Left cardiac atrium (tissue), 4 donors: ENCODE data around the gene ARSJ. TPM values are rescaled to one million over a fixed set of nuclear protein-coding genes. Genes with fewer than 3 reads are reported as not detected.
"Not testable (repeated sequence)": the region's sequence is repeated elsewhere in the genome, so short reads cannot be mapped to it uniquely, and the experiment has no call there.

ENCODE experiments used
- ATAC-seq, 2 donors: fragments of 200-7000 bp; cut with Tn5 transposase; one replicate each; pipeline ENCODE4 v1.9.1; 2020; ENCODE audit warnings: mild to moderate bottlenecking in 2 of 2, moderate library complexity in 2 of 2
- DNase-seq: peaks from one replicate; pipeline ENCODE4 v3.0.0-alpha.2; 2020
- intact Hi-C, 2 donors: fragments of 100-400 bp; cut with DNase I; formaldehyde crosslinking; loops; one replicate each; pipeline versions ENCODE4 v1.14.1 to v1.15.1; 2022 to 2023
- total RNA-seq, 2 donors: library from RNA; stranded (reverse); fragmentation: NEBNext Ultra II Directional; extraction: Animal tissue kit (Norgen Biotek cat#: 25700); gene quantifications; one replicate each; pipeline ENCODE4 v1.2.1, GENCODE V29; 2021
- donor health status: DM: no; HTN: yes; CAD: no.
- donor health status: DM: no; HTN: yes; CAD: no; lungs with severe emphysema.
- donor health status: DM: yes; HTN: yes; CAD: no.
- donor health status: Dilated cardiomyopathy.

ARSJ gene
- total RNA-seq, 2 donors from 2014 or later = 3.4 to 5.3 TPM

DNA sequence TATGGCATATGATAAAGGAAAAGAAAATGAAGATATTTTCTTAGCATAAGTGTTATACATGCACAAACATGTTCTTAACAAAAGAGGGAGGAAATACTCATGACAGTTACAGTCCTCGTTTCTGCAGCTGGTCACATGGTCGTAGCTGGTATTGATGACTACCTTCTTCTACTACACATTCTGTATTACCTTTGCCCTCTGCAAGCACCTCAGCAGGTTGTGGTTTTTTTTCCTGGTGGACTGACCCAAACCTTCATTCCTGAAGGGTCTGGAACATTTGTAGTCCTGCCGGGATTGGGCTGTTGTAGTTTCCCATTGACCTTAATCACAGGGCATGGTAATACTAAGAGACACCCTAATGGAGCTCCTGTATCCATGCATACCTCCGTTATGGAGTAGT, 54.7 kb downstream of the ARSJ start:
- ATAC-seq, intact Hi-C loops, DNase-seq: not testable (repeated sequence)

DNA sequence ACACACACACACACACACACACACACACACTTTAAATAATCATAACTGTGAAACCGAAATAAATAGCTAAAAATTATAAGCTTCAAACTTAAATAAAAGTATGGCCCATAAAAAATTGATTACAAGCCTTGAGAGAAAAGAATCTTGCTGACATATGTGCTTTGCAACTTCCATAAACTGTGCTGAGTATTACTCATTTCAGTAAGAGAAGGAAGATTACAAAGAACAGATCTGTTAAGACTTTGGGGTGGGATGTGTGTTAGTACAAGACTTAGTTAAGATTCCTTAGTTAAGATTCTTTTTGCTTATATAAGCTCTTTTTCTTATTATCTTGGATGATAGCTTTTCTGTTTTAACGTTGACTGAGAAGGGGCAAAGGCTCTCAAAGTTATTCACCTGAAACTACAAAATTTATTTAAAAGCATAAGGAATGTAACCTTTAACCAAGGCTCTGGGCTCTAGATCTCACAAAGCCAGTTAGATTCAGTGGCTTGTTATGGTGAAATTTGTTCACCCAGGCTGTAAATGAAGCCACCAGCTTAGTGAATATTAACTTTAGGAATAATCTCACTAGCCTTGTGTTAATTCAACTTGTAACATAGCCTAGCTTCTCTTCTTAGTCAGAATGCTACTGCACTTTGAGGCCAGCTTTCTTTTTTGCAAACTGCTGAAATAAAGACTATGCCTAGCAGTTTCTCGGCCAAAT, 58.2 kb downstream of the ARSJ start:
- ATAC-seq (no peak), DNase-seq (no peak)
- intact Hi-C loops = no loop called here

DNA sequence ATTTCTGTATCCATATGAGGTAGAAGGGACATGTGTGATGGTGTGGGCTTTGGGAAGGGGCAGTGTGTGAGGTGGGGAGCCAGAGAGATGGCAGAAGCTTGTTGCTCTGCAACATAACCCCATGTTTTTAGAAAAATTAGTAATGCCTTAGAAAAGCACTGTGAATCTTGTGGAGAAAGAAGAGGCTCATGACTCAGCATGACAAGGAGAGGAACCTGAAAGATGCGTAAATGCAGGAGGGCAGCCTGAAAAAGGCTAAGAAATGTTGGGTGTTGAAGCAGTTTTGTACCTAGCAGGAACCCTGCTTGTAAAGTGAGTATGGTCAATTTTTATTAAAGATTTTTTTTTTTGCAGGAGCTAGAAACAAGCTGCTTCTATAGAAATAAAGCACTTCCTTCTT, 59.8 kb downstream of the ARSJ start:
- intact Hi-C loops = no loop called here
- no peak for ATAC-seq

DNA sequence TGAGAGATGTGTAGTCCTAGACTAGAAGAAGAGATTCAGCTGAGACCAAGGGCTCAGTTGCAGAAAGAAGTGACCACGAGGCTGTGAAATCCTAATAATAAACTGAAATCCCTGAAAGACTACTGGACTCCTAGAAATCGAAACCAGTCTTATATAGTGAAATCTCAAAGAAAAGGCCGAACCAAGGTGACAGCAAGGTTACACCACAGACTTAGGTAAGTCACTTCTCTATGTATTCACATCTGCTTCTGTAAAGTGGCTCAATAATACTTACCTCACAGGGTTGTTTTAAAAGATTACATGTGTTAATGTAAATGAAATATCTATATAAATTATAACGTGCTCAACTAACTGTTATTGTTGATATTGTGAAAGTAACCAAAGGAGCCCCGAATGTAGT, 60.3 kb downstream of the ARSJ start:
- ATAC-seq (no peak), DNase-seq (no peak)

More for the DNA sequence above, 59.8 kb downstream of the ARSJ start:
- no peak for DNase-seq

DNA sequence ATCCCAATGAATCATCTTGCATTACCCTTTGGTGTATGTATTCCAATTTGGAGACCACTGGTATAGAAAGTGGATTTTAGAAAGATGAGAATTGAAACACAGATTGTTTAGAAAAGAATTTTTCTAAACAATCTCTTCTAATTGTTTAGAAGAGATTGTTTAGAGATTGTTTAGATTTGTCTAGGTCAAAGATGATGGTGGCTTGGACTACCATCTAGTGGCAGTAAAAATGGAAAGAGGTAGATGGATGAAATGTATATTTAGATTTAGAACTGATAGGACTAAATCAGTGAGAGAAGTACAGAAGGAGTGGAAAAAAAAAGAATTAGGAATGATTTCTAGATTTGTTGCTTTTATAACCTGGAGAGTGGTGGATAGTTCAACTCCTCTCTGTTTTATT, 70.6 kb downstream of the ARSJ start:
- ATAC-seq = no peak
- DNase-seq = no peak
- intact Hi-C loops = loop anchor here in 1 of 2 donors (10.0 kb wide), 1 partner anchor 134 kb away; no protein-coding TSS in a partner anchor

More for the DNA sequence above, 60.3 kb downstream of the ARSJ start:
- intact Hi-C loops = no loop called here

DNA sequence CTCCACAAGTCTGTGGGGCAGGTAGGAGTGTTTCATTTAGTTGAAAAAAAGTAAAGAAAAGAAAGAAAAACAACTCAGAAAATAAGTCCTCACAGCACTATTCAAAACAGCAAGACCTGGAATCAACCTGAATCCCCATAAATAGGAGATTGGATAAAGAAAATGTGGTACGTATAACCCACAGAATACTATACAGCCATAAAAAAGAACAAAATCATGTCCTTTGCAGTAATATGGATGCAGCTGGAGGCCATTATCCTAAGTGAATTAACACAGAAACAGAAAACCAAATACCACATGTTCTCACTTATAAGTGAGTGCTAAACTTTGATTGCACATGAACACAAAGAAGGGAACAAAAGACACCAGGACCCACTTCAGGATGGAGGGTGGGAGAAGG, 71.9 kb downstream of the ARSJ start:
- no peak for ATAC-seq
- intact Hi-C loops = loop anchor here in 1 of 2 donors (10.0 kb wide), 1 partner anchor 133 kb away; no protein-coding TSS in a partner anchor
- no peak for DNase-seq

DNA sequence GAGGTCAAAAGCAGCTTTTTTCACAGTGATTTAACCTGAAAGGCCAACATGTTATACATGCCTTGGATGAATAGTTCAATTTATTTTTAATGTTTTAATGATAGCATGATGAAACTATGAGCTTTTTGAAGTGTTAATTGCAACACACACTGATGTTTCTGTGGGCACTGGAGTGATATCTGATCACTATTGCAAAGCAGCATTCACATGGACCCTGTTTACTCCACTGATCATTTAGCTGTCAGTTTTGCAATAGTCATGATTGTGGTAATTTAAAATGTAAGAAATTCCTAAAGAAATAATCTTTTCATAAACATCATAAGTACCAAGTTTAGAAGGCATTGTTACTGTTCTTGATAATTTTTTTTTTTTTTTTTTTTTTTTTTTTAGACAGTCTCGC, 74.1 kb downstream of the ARSJ start:
- no peak for ATAC-seq
- intact Hi-C loops = loop anchor here in 1 of 2 donors (10.0 kb wide), 1 partner anchor 130 kb away; no protein-coding TSS in a partner anchor
- no peak for DNase-seq

DNA sequence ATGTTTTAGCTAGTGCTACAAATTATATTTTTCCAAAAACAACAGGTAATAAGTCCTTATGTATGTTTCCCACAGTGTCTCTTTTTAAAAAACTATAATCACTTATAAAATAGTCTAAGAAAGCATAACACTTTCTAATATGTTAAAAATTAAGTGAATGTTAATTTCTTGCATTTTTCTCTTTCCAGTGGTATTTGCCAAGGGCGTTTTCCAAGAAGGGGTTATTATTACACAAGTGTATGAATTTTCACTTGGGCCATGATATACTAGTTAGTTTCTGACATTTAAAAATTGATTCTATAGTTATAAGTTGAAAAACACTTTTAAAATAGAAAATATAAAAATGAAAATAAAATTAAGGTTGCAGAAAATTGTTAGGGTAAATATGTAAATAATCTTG, 74.6 kb downstream of the ARSJ start:
- no peak for DNase-seq
- intact Hi-C loops = loop anchor here in 1 of 2 donors (10.0 kb wide), 1 partner anchor 130 kb away; no protein-coding TSS in a partner anchor
- ATAC-seq = no peak

DNA sequence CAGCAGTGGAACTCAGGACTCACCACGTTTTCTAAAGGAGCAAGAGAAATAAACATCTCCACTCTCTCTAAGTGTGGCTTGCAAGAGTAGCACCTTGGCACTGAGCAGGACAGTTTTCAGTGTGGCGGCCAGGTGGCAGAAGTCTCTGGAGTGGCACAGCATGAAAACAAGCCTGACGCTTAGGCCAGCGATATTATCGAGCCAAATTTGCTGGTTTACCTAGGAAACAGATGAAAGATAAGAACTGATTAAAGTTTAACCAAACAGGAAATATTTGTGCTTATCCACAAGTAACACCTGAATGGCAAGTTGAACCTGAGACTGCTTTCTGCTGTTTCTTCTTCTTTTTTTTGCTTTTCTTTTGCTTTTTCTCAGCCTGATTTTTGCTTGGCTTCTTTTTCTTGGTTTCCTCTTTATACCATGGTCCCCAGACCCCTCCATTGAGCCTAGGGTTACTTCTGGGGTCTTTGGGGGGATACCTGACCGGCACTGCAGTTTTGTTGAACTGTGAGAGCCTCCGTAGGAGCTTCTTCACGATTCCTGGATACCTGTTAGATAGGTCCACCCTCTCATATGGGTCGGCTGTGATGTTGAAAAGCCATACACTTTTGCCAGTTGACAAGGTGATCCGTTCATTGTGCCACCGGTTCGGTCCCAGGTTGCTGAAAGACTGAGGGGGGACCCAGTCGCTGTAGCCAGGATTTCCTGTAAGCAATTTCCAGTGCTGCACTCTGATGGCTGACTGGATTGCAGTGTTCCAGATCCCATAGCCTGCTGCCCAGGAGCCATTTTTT, 77.3 kb downstream of the ARSJ start:
- no peak for DNase-seq
- peak; percentile 22 to 63 for ATAC-seq
- intact Hi-C loops = loop anchor here in 1 of 2 donors (10.0 kb wide), 1 partner anchor 127 kb away; no protein-coding TSS in a partner anchor

DNA sequence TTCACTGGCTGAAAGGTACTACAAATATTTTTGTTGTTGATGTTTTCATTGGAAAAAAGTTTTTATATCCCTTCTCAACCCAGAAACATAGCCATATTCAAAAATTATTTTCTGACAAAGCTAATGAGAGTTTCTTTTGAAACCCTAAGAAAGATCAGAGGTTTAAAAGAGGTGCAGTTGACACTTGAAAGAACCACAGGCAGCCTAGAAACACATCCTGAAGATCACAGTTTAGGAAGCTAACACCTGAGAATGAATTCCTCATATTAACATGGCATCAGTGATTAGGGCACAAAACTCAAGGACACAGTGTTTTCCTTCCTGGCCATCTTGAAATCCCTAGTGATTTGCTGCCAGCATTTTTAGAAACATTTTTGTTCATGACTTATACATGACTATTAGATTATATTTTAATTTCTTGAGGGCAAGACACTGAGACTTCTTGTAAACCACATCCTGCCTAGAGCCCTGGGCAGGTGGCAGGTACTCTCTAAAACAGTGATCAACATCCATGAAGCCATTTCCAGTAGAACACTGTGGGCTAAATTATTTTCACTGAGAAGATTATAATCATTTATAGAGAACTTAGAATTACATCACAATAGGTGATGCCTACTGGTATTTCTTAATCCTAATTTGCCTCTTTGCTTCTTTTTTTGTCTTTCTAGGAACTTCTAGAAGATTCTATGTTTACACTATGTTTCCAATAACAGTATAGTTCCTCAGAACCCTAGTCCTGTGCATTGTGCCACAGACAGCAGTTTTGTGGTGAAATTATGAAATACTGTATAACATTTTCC, 80.0 kb downstream of the ARSJ start:
- intact Hi-C loops = loop anchor here in 1 of 2 donors (10.0 kb wide), 2 partner anchors 125 to 505 kb away; no protein-coding TSS in a partner anchor
- ATAC-seq = no peak
- no peak for DNase-seq

DNA sequence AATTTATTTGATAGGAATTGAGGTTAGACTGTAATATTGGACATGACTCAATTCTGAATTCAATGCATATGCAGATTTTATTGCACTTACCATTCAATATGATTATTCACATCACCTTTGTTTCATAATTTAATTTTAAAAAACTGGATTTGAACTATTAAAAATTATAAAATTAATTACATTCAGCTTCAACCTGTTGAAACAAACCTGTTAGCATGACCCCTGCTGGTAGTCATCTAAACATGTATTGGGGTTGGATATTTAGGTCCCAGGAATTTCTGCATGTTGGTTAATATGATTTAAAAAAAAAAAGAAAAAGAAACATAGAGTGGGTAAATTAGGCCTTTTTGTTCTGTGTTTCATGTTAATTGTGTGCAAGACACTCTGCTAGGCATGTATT, 85.9 kb downstream of the ARSJ start:
- DNase-seq (no peak), ATAC-seq (no peak)
- intact Hi-C loops = loop anchor here in 1 of 2 donors (10.0 kb wide), 1 partner anchor 499 kb away; no protein-coding TSS in a partner anchor

DNA sequence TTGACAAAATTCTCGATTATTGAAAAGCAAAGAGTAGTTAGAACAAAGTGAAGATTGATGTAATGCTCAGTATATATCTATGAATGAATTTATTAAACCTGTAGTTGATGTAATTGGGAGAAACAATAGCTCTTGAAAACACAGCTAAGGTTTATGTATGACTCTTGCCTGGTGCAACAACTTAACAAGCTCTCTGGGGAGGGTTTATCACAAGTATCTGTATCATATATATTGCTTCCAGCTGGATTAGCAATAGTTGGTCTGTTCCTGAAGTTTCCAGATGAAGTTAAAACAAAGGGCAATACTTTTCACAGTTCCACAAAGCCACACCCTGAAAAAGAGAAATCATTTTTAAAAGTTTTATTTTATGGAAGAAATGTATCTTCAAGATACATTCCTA, 91.4 kb downstream of the ARSJ start:
- DNase-seq (no peak), ATAC-seq (no peak)
- intact Hi-C loops = loop anchor here in 1 of 2 donors (5.0 to 10.0 kb wide), 2 partner anchors 106 to 493 kb away; no protein-coding TSS in a partner anchor

DNA sequence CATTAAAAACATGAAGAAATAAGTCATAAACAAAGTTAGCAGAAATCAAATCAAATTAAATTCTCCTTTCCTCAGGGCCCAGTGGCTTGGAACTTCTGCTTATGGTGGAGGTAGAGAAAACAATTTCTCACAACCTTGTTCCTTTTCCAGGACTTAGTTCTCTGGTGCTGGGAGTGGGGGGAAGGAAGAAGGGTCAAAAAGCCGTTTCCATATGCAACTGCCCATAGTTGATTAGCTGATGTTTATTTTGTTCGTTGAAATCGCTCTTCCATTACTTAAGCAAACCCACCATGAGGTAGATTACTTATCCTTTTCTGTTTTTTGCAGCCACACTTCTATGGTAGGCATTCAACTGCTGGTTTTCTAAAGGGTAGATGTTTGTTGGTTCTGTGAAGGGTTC, 94.2 kb downstream of the ARSJ start:
- no peak for DNase-seq

DNA sequence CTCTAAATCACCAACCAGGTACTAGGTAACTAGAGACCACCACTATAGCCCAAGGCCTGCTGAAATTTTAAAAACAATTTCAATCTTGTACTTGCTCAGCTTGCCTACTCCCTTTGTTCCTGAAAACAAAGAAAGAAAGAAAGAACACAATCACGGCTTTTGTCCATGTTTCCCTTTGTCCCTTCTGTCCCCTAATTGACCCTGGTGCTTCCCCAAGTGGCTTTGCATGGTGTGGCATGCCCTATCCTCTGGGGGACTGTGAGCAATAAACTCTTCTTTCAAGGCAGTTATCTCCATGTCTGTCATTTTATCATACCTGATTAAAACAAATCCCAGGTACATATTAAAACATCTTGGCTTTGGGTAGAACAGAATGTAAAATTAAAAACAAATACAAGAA, 94.8 kb downstream of the ARSJ start:
- ATAC-seq (no peak), DNase-seq (no peak)
- intact Hi-C loops = loop anchor here in 1 of 2 donors (5.0 to 10.0 kb wide), 2 partner anchors 102 to 490 kb away; no protein-coding TSS in a partner anchor

More for the DNA sequence above, 94.2 kb downstream of the ARSJ start:
- ATAC-seq = no peak
- intact Hi-C loops = loop anchor here in 1 of 2 donors (5.0 to 10.0 kb wide), 2 partner anchors 103 to 490 kb away; no protein-coding TSS in a partner anchor

DNA sequence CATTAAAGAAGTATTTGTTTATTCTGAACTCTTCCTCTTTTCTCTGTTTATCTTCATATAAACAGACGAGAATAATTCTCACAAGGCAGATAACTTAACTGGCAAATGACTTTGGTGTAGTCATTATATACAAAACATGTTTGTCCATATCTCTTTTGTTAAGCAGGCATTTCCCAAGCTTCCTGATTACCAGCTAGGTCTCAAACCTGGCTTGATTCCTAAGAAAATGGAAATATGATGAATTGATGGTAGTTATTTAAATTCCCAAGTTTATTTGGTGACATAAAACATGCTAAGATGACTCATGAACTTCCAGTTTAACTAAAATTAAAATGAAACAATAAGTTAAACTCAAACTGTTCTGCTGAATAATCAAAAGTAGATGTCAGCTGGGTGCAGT, 96.8 kb downstream of the ARSJ start:
- intact Hi-C loops = loop anchor here in 1 of 2 donors (10.0 kb wide), 1 partner anchor 488 kb away; no protein-coding TSS in a partner anchor
- DNase-seq = no peak
- no peak for ATAC-seq

DNA sequence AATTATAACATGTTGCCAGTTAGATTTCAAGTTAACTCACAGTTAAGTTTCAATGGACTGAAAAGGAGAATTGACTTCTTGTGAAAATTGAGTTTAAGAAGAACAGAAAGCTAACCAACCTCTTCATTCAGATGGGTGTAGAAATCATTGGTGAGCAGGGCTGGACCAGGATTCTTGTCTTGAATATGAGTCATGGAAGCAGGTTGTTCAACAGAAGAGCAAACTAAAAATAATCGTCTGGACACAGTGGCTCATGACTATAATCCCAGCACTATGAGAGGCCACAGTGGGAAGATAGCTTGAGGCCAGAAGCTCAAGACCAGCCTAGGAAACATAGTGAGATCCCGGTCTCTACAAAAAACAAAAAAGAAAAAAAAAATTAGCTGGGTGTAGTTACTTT, 98.2 kb downstream of the ARSJ start:
- no peak for DNase-seq
- ATAC-seq = peak in 1 of 2 donors; percentile 76
- intact Hi-C loops = loop anchor here in 1 of 2 donors (10.0 kb wide), 1 partner anchor 486 kb away; no protein-coding TSS in a partner anchor

DNA sequence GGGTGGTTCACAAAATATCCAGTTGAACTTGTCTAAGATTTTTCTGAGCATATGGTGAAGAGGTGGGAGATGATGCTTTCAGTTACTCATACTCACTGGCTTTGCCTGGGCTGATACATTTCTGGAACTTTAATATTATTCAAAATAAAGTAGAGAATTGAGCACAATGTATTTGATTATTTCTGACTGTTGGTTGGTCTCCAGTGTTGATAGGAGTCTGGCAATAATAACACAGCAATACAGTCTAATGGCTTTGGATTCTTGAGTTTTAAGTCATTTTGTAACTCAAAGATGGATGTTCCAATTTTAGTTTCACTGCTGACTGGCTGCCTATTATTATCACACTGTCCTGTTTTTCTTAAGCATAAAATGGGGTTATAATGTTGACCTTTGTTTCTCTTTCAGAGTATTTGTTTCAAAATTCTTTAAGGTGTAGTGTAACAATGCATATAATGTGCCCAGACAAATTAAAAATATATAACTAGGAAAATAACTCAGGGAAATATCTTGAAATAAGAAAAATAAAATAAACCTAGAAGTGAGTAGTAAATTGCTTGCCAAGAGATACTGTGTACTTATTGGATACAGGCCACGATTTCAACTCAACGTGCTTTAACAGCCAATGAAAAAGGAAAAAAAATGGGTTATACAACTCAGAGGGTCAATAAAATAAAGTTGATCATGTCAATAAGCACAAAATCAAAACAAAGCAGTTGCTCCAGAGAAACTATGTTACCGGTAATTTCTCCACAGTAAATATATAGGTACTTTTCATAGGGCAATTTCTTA, 99.0 kb downstream of the ARSJ start:
- DNase-seq (no peak), ATAC-seq (peak in 1 of 2 donors; percentile 61)
- intact Hi-C loops = loop anchor here in 1 of 2 donors (10.0 kb wide), 1 partner anchor 486 kb away; no protein-coding TSS in a partner anchor

DNA sequence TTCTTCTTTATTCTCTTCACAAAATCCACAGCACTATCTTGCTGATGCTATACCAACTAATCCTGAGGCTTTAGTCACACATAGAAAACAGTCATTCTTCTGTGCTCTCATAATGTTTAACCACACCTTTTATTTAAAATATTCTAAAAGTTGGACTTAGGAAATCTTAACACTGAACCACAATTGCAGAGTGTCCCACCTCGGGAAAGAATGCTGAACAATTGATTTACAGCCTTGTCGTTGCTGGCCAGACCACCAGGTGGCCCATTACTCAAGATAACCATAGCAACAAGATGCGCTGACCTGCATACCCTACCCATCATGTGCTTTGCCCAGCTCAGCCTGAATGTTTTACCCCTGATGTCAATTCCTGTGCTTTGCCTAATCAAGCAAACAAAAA, 100.8 kb downstream of the ARSJ start:
- no peak for ATAC-seq
- DNase-seq = no peak
- intact Hi-C loops = no loop called here
